Karpas-422 (cell line): ENCODE data around the gene SNTG2. TPM values are rescaled to one million over a fixed set of nuclear protein-coding genes. Genes with fewer than 3 reads are reported as not detected.
"Not testable (repeated sequence)": the region's sequence is repeated elsewhere in the genome, so short reads cannot be mapped to it uniquely, and the experiment has no call there.

Experiments used
- DNase-seq: peaks from one replicate; pipeline ENCODE4 v3.0.0-alpha.2; 2015
- H2AFZ ChIP-seq: fragments of 200-600 bp; sonication (generic); 2 replicates; pipeline ENCODE4 v1.6.1; 2014; ENCODE audit warnings: antibody characterized with exemption, low read length, mixed read lengths
- H3K27ac ChIP-seq: fragments of 200-600 bp; sonication (generic); 2 replicates; pipeline ENCODE4 v1.5.1; 2014; ENCODE audit warnings: mild to moderate bottlenecking, low read length, moderate library complexity
- H3K27me3 ChIP-seq: fragments of 200-600 bp; sonication (generic); 2 replicates; pipeline ENCODE4 v1.6.1; 2014; ENCODE audit warnings: low read length, mixed read lengths
- H3K36me3 ChIP-seq: fragments of 200-600 bp; sonication (generic); 2 replicates; pipeline ENCODE4 v1.6.1; 2014; ENCODE audit warnings: low read length, mixed read lengths; ENCODE audit not compliant: insufficient read depth
- H3K4me1 ChIP-seq: fragments of 200-600 bp; sonication (generic); 2 replicates; pipeline ENCODE4 v1.6.1; 2014; ENCODE audit warnings: mild to moderate bottlenecking, low read length, mixed read lengths
- H3K4me2 ChIP-seq: fragments of 200-600 bp; sonication (generic); 2 replicates; pipeline ENCODE4 v1.6.1; 2014; ENCODE audit warnings: low read length, low read depth, mild to moderate bottlenecking; ENCODE audit not compliant: poor library complexity, severe bottlenecking
- H3K4me3 ChIP-seq: fragments of 200-600 bp; sonication (generic); 2 replicates; pipeline ENCODE4 v1.5.1; 2014; ENCODE audit warnings: mild to moderate bottlenecking, antibody characterized with exemption, low read length, mixed read lengths
- H3K79me2 ChIP-seq: fragments of 200-600 bp; sonication (generic); 2 replicates; pipeline ENCODE4 v1.6.1; 2014; ENCODE audit warnings: mild to moderate bottlenecking, low read length, mixed read lengths
- H3K9ac ChIP-seq: fragments of 200-600 bp; sonication (generic); 2 replicates; pipeline ENCODE4 v1.6.0; 2014; ENCODE audit warnings: low read length
- H3K9me2 ChIP-seq: fragments of 200-600 bp; sonication (generic), shearing (Covaris generic); replicated peaks from 2 replicates; pipeline ENCODE4 v1.6.0; 2014; ENCODE audit warnings: mild to moderate bottlenecking, low read length, moderate library complexity; ENCODE audit not compliant: insufficient read depth
- H3K9me3 ChIP-seq: fragments of 300-700, 200-600 bp; sonication (generic); 2 replicates; pipeline ENCODE4 v1.6.1; 2014; ENCODE audit warnings: low read length, mixed read lengths
- H4K20me1 ChIP-seq: fragments of 200-600 bp; sonication (generic); 2 replicates; pipeline ENCODE4 v1.6.1; 2014; ENCODE audit warnings: mild to moderate bottlenecking, antibody characterized with exemption, low read length, low read depth; ENCODE audit not compliant: insufficient read depth
- total RNA-seq: library from RNA; depleted of rRNA; stranded (reverse); fragments of >200 nt; shearing (Covaris generic); gene quantifications from 2 replicates; pipeline ENCODE4 v1.2.3, GENCODE V29; 2014; ENCODE audit warnings: low replicate concordance

Gene SNTG2
- total RNA-seq, 1 experiment from 2014 or later = not detected

DNA sequence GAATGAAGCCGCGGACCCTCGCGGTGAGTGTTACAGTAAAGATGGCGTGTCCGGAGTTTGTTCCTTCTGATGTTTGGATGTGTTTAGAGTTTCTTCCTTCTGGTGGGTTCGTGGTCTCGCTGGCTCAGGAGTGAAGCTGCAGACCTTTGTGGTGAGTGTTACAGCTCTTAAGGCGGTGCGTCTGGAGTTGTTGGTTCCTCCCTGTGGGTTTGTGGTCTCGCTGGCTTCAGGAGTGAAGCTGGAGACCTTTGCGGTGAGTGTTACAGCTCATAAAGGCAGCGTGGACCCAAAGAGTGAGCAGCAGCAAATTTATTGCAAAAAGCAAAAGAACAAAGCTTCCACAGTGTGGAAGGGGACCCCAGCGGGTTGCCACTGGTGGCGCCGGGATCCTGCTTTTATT, 183.2 kb downstream of the SNTG2 start:
- not testable (repeated sequence) for H3K9me3 ChIP-seq, H3K4me2 ChIP-seq, H3K27ac ChIP-seq, H3K9ac ChIP-seq, H3K4me1 ChIP-seq, H3K79me2 ChIP-seq, H2AFZ ChIP-seq, H3K4me3 ChIP-seq, H3K9me2 ChIP-seq, H4K20me1 ChIP-seq, H3K36me3 ChIP-seq, DNase-seq, H3K27me3 ChIP-seq

DNA sequence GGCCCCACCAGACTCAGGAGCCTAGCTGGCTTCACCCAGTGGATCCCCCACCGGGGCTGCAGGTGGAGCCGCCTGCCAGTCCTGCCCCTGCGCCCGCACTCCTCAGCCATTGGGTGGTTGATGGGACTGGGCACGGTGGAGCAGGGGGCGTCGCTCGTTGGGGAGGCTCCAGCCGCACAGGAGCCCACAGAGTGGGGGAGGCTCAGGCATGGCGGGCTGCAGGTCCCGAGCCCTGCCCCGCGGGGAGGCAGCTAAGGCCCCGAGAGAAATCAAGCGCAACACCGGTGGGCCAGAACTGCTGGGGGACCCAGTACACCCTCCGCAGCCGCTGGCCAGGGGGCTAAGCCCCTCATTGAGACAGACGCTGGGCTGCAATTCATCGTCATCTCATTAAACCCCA, 184.0 kb downstream of the SNTG2 start:
- H3K9me2 ChIP-seq = no peaks in the 10 kb centered on the region
- H3K4me2 ChIP-seq = no peak overlapping the region
- H3K4me1 ChIP-seq = no peaks in the 10 kb centered on the region
- DNase-seq = no peak
- H3K27ac ChIP-seq = no peak overlapping the region
- H3K9me3 ChIP-seq = no peaks in the 10 kb centered on the region
- H2AFZ ChIP-seq = no peak overlapping the region
- no peaks in the 10 kb centered on the region for H4K20me1 ChIP-seq
- no peaks in the 10 kb centered on the region for H3K79me2 ChIP-seq
- no peak overlapping the region for H3K9ac ChIP-seq
- H3K36me3 ChIP-seq = no peaks in the 10 kb centered on the region
- H3K27me3 ChIP-seq = no peaks in the 10 kb centered on the region
- H3K4me3 ChIP-seq = no peak overlapping the region

DNA sequence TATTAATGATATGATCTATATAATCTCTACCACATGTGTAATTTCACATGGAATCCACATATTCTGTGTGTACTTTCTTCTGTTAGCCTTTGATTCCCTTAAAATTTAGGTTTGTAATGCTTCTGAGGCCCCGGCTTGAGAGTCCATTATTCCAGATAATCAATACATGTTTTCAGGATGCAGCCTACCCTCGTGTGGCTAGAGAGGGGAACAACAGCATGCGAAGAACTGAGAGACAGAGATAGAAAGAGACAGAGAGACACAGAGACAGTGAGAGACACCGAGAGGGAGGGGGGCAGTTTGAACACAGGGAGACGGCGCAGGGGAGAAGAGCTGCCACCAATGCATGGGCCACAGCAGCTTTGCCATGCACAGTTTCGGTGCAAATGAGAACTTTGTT, 185.4 kb downstream of the SNTG2 start:
- H3K4me2 ChIP-seq = no peak overlapping the region
- H3K4me1 ChIP-seq = peaks cover 2% of the 10 kb centered on the region; the same call in 1 of the 2 replicates
- H3K9ac ChIP-seq = no peak overlapping the region
- H3K79me2 ChIP-seq = no peaks in the 10 kb centered on the region
- no peak overlapping the region for H3K4me3 ChIP-seq
- no peak for DNase-seq
- no peaks in the 10 kb centered on the region for H3K36me3 ChIP-seq
- no peaks in the 10 kb centered on the region for H3K9me2 ChIP-seq
- no peak overlapping the region for H2AFZ ChIP-seq
- no peaks in the 10 kb centered on the region for H3K27me3 ChIP-seq
- H4K20me1 ChIP-seq = no peaks in the 10 kb centered on the region
- no peak overlapping the region for H3K27ac ChIP-seq
- no peaks in the 10 kb centered on the region for H3K9me3 ChIP-seq

- no peak overlapping the region for H2AFZ ChIP-seq
- no peaks in the 10 kb centered on the region for H4K20me1 ChIP-seq
- no peak overlapping the region for H3K27ac ChIP-seq
- DNase-seq = no peak
- peaks cover 2% of the 10 kb centered on the region; the same call in 1 of the 2 replicates for H3K4me1 ChIP-seq
- H3K9me3 ChIP-seq = no peaks in the 10 kb centered on the region
- no peaks in the 10 kb centered on the region for H3K79me2 ChIP-seq
- no peaks in the 10 kb centered on the region for H3K36me3 ChIP-seq
- no peak overlapping the region for H3K9ac ChIP-seq
- no peaks in the 10 kb centered on the region for H3K9me2 ChIP-seq
- no peak overlapping the region for H3K4me2 ChIP-seq
- no peaks in the 10 kb centered on the region for H3K27me3 ChIP-seq
- no peak overlapping the region for H3K4me3 ChIP-seq
These were observed 186.2 kb downstream of the SNTG2 start for GRCh38 chr2:1136846-1137245.

DNA sequence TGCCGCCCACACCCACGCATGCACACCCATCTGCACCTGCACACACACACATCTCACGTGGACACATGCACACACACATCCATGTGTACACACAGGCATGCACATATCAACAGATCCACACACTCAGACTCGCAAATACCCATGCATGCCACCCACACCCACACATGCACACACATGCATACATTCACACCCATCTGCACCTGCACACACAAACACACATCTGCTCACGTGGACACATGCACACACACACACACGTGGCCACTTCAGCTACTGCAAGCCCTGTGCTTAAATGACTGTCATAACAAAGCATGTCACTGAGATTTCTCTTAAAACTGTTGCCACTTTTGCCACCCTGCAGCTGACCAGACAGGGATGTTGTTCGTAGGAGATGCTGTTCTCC, 186.6 kb downstream of the SNTG2 start:
- H3K27me3 ChIP-seq = no peaks in the 10 kb centered on the region
- H3K9me3 ChIP-seq = no peaks in the 10 kb centered on the region
- H3K36me3 ChIP-seq = no peaks in the 10 kb centered on the region
- H3K79me2 ChIP-seq = no peaks in the 10 kb centered on the region
- H3K4me1 ChIP-seq = peaks cover 2% of the 10 kb centered on the region; the same call in 1 of the 2 replicates
- no peak overlapping the region for H2AFZ ChIP-seq
- H3K9ac ChIP-seq = no peak overlapping the region
- H3K27ac ChIP-seq = no peak overlapping the region
- no peaks in the 10 kb centered on the region for H4K20me1 ChIP-seq
- DNase-seq = no peak
- no peak overlapping the region for H3K4me2 ChIP-seq
- no peak overlapping the region for H3K4me3 ChIP-seq
- no peaks in the 10 kb centered on the region for H3K9me2 ChIP-seq

DNA sequence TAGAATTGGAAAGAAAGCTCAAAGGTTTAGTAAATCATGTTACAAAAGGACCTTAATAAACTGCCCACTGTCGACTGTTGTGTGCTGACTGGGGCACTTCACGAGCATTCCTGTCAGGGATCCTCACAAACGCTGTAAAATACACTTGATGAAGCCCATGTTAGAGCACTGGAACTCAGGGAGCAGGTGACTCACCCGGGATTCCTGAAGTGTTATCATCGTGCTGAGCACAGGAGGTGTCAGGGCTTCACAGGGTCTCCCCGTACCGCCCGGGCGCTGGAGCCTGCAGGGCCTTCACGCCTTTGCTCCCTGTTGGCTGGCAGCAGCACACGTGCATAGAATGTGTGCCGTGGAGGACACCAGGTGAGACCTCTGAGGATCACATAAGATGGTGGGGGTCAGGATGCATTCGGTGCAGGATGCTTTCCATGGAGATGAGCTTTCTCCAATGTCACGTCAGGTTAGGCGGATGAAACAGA, 187.3 kb downstream of the SNTG2 start:
- Histone ChIP-seq H3K4me1 (peaks cover 2% of the 10 kb centered on the region; the same call in 1 of the 2 replicates), H3K9me2 (no peaks in the 10 kb centered on the region), H3K36me3 (no peaks in the 10 kb centered on the region)

GRCh38 chr2:1140389-1141003, 189.8 kb downstream of the SNTG2 start:
- H3K4me3 ChIP-seq = no peak overlapping the region
- DNase-seq = peak; percentile 80
- H3K9me3 ChIP-seq = no peaks in the 10 kb centered on the region
- H3K79me2 ChIP-seq = no peaks in the 10 kb centered on the region
- H3K27ac ChIP-seq = no peak overlapping the region
- no peaks in the 10 kb centered on the region for H3K36me3 ChIP-seq
- H3K9me2 ChIP-seq = no peaks in the 10 kb centered on the region
- no peaks in the 10 kb centered on the region for H3K27me3 ChIP-seq
- no peak overlapping the region for H2AFZ ChIP-seq
- H3K4me1 ChIP-seq = peaks cover 2% of the 10 kb centered on the region; the same call in 1 of the 2 replicates
- H3K4me2 ChIP-seq = no peak overlapping the region
- H4K20me1 ChIP-seq = no peaks in the 10 kb centered on the region
- no peak overlapping the region for H3K9ac ChIP-seq

More for the DNA sequence above, 187.3 kb downstream of the SNTG2 start:
- Histone ChIP-seq H3K79me2 (no peaks in the 10 kb centered on the region), H4K20me1 (no peaks in the 10 kb centered on the region), H3K4me2 (no peak overlapping the region), H3K9ac (no peak overlapping the region), H3K27me3 (no peaks in the 10 kb centered on the region), H3K4me3 (no peak overlapping the region), H3K9me3 (no peaks in the 10 kb centered on the region), H2AFZ (no peak overlapping the region), H3K27ac (no peak overlapping the region)
- no peak for DNase-seq

- Histone ChIP-seq H3K9me3 (no peaks in the 10 kb centered on the region), H3K4me3 (no peak overlapping the region), H3K79me2 (no peaks in the 10 kb centered on the region), H3K27me3 (no peaks in the 10 kb centered on the region), H2AFZ (no peak overlapping the region), H3K4me1 (peaks cover 2% of the 10 kb centered on the region; the same call in 1 of the 2 replicates), H4K20me1 (no peaks in the 10 kb centered on the region), H3K27ac (no peak overlapping the region), H3K4me2 (no peak overlapping the region), H3K9me2 (no peaks in the 10 kb centered on the region), H3K36me3 (no peaks in the 10 kb centered on the region), H3K9ac (no peak overlapping the region)
- no peak for DNase-seq
These were observed 190.4 kb downstream of the SNTG2 start for GRCh38 chr2:1141079-1141478.
